HEK293T (cell line): Measurements from ENCODE around the gene SPATA13.
A peak's percentile ranks its signal among the peaks of the same experiment; 100 is the strongest.

Experiments used
- CTCF ChIA-PET: fragments of 350-600 bp; formaldehyde crosslinking; extraction: SDS; loops from one replicate; lab custom pipeline; 2021; ENCODE audit warnings: antibody characterized with exemption, inconsistent platforms; lab: Yijun Ruan, JAX
- POLR2A ChIA-PET: fragments of 350-600 bp; formaldehyde crosslinking; extraction: SDS; loops from one replicate; lab custom pipeline; 2020; ENCODE audit warnings: antibody characterized with exemption, inconsistent platforms; lab: Yijun Ruan, JAX
- DNase-seq: peaks from one replicate; pipeline ENCODE4 v3.0.0; 2012; ENCODE audit warnings: mixed read lengths; ENCODE audit errors: extremely low spot score
- ARNT ChIP-seq: fragments of 450-650 bp; IDR thresholded peaks from 2 replicates; pipeline ENCODE4 v1.6.1; 2017; ENCODE audit warnings: mild to moderate bottlenecking
- BHLHE40 ChIP-seq: fragments of 450-650 bp; IDR thresholded peaks from 2 replicates; pipeline ENCODE4 v1.6.1; 2016; ENCODE audit warnings: mild to moderate bottlenecking, moderate library complexity, borderline replicate concordance
- CTBP1 ChIP-seq: fragments of 450-650 bp; IDR thresholded peaks from 2 replicates; pipeline ENCODE4 v1.6.1; 2016; ENCODE audit warnings: borderline replicate concordance
- ELF4 ChIP-seq: fragments of 450-650 bp; IDR thresholded peaks from 2 replicates; pipeline ENCODE4 v1.6.1; 2017; ENCODE audit warnings: antibody characterized with exemption
- FOXA1 ChIP-seq: fragments of 450-650 bp; IDR thresholded peaks from 2 replicates; pipeline ENCODE4 v1.6.1; 2016; ENCODE audit warnings: mild to moderate bottlenecking
- FOXK2 ChIP-seq: fragments of 450-650 bp; IDR thresholded peaks from 2 replicates; pipeline ENCODE4 v1.6.1; 2016; ENCODE audit warnings: mild to moderate bottlenecking
- FOXM1 ChIP-seq: fragments of 450-650 bp; IDR thresholded peaks from 2 replicates; pipeline ENCODE4 v1.6.1; 2017; ENCODE audit warnings: mild to moderate bottlenecking, borderline replicate concordance
- HDGF ChIP-seq: fragments of 450-650 bp; IDR thresholded peaks from 2 replicates; pipeline ENCODE4 v1.6.1; 2017; ENCODE audit warnings: antibody characterized with exemption, borderline replicate concordance
- L3MBTL2 ChIP-seq: fragments of 450-650 bp; conservative IDR thresholded peaks from 2 replicates; pipeline ENCODE4 v1.6.1; 2016; ENCODE audit warnings: mild to moderate bottlenecking
- LEF1 ChIP-seq: fragments of 450-650 bp; IDR thresholded peaks from 2 replicates; pipeline ENCODE4 v1.6.1; 2017; ENCODE audit warnings: mild to moderate bottlenecking, borderline replicate concordance
- NFRKB ChIP-seq: fragments of 450-650 bp; IDR thresholded peaks from 2 replicates; pipeline ENCODE4 v1.6.1; 2016; ENCODE audit warnings: mild to moderate bottlenecking, moderate library complexity
- PKNOX1 ChIP-seq: fragments of 450-650 bp; IDR thresholded peaks from 2 replicates; pipeline ENCODE4 v1.6.1; 2016
- SP1 ChIP-seq: fragments of 450-650 bp; IDR thresholded peaks from 2 replicates; pipeline ENCODE4 v1.6.1; 2017
- SUZ12 ChIP-seq: fragments of 450-650 bp; IDR thresholded peaks from 2 replicates; pipeline ENCODE4 v1.6.1; 2016; ENCODE audit warnings: mild to moderate bottlenecking
- TARDBP ChIP-seq: fragments of 450-650 bp; IDR thresholded peaks from 2 replicates; pipeline ENCODE4 v1.6.1; 2016
- ZNF384 ChIP-seq: fragments of 450-650 bp; IDR thresholded peaks from 2 replicates; pipeline ENCODE4 v1.6.1; 2016

The SPATA13 gene

GRCh38 chr13:24228852-24229458, 68.4 kb downstream of the SPATA13 start:
- ChIA-PET POLR2A (no interaction called here), CTCF (interaction anchor here (0.5 to 1.3 kb wide), 8 partner anchors 14 to 655 kb away, joined by 3 to 7 read pairs (median 4); no protein-coding TSS in a partner anchor)
- peak; percentile 26 for DNase-seq
- TF ChIP-seq PKNOX1 (no peak), TARDBP (no peak), FOXM1 (no peak)

GRCh38 chr13:24230428-24231072, 70.0 kb downstream of the SPATA13 start:
- ChIA-PET CTCF (no interaction called here), POLR2A (no interaction called here)
- TF ChIP-seq HDGF (no peak), PKNOX1 (no peak), LEF1 (no peak), ZNF384 (no peak), ELF4 (no peak), SP1 (no peak), CTBP1 (no peak), FOXK2 (no peak), FOXA1 (no peak), FOXM1 (no peak), BHLHE40 (no peak), ARNT (no peak)
- no peak for DNase-seq

- no peak for TF ChIP-seq FOXK2
- TF ChIP-seq BHLHE40 = no peak
- TF ChIP-seq TARDBP = no peak
- no peak for TF ChIP-seq HDGF
- TF ChIP-seq ZNF384 = no peak
- no peak for TF ChIP-seq SUZ12
- TF ChIP-seq LEF1 = no peak
- TF ChIP-seq ELF4 = no peak
- TF ChIP-seq ARNT = no peak
- no peak for TF ChIP-seq L3MBTL2
- no peak for TF ChIP-seq NFRKB
- TF ChIP-seq PKNOX1 = no peak
- TF ChIP-seq SP1 = no peak
- TF ChIP-seq FOXA1 = no peak
- no peak for TF ChIP-seq FOXM1
- no peak for DNase-seq
- ChIA-PET CTCF (no interaction called here), POLR2A (no interaction called here)
Observed at GRCh38 chr13:24231377-24231776, 70.9 kb downstream of the SPATA13 start.

GRCh38 chr13:24232037-24232436, 71.5 kb downstream of the SPATA13 start:
- ChIA-PET CTCF (no interaction called here), POLR2A (no interaction called here)
- no peak for DNase-seq
- TF ChIP-seq TARDBP = no peak
- TF ChIP-seq PKNOX1 = no peak
- TF ChIP-seq ELF4 = no peak
- no peak for TF ChIP-seq HDGF

GRCh38 chr13:24232474-24232873, 72.0 kb downstream of the SPATA13 start:
- ChIA-PET CTCF (no interaction called here), POLR2A (no interaction called here)
- no peak for TF ChIP-seq SUZ12
- TF ChIP-seq CTBP1 = no peak
- no peak for TF ChIP-seq PKNOX1
- no peak for TF ChIP-seq ELF4
- no peak for TF ChIP-seq ARNT
- no peak for TF ChIP-seq TARDBP
- no peak for TF ChIP-seq ZNF384
- no peak for TF ChIP-seq HDGF
- no peak for DNase-seq
